Natural killer cell (primary cell): ENCODE data around the gene RDH8. TPM values are rescaled to one million over a fixed set of nuclear protein-coding genes. Genes with fewer than 3 reads are reported as not detected.

ENCODE experiments used
- ATAC-seq, 3 donors: fragments of 150-1000 bp in 2 of 3; fragments of 200-7000 bp in 1 of 3; cut with Tn5 transposase; 1 replicate in 1 of 3; 2 replicates in 2 of 3; pipeline ENCODE4 v1.10.0; 2021; ENCODE audit warnings: mild to moderate bottlenecking in 2 of 3, moderate library complexity in 2 of 3
- DNase-seq, 2 donors: peaks; one replicate each; pipeline versions ENCODE4 v3.0.0 to v3.0.0-alpha.2; 2013 to 2021; ENCODE audit warnings: mixed read lengths in 1 of 2
- H3K27ac ChIP-seq: one replicate; pipeline ENCODE4 v1.5.1; 2013; ENCODE audit warnings: mild to moderate bottlenecking, low read length
- H3K27me3 ChIP-seq: one replicate; pipeline ENCODE4 v1.6.1; 2013; ENCODE audit warnings: low read length; ENCODE audit not compliant: control insufficient read depth, insufficient read depth
- H3K36me3 ChIP-seq: one replicate; pipeline ENCODE4 v1.6.1; 2013; ENCODE audit warnings: low read length; ENCODE audit not compliant: control insufficient read depth, insufficient read depth
- H3K4me1 ChIP-seq: one replicate; pipeline ENCODE4 v1.6.1; 2013; ENCODE audit warnings: low read length; ENCODE audit not compliant: control insufficient read depth, insufficient read depth
- H3K4me3 ChIP-seq: one replicate; pipeline ENCODE4 v1.5.1; 2013; ENCODE audit warnings: low read length
- H3K9me3 ChIP-seq: one replicate; pipeline ENCODE4 v1.6.1; 2013; ENCODE audit warnings: low read length; ENCODE audit not compliant: control insufficient read depth, insufficient read depth
- H3K27ac Mint-ChIP-seq, 2 donors: one replicate each; pipeline ENCODE4 v1.8.0; 2022; ENCODE audit warnings: mild to moderate bottlenecking in 2 of 2, mixed read lengths in 2 of 2, moderate library complexity in 1 of 2
- H3K27me3 Mint-ChIP-seq, 2 donors: one replicate each; pipeline ENCODE4 v1.8.0; 2022; ENCODE audit warnings: low read depth in 2 of 2, mixed read lengths in 2 of 2
- H3K36me3 Mint-ChIP-seq: one replicate; pipeline ENCODE4 v1.8.0; 2022; ENCODE audit warnings: mixed read lengths
- H3K4me1 Mint-ChIP-seq, 2 donors: one replicate each; pipeline ENCODE4 v1.8.0; 2022; ENCODE audit warnings: mixed read lengths in 2 of 2
- H3K4me3 Mint-ChIP-seq: one replicate; pipeline ENCODE4 v1.8.0; 2022; ENCODE audit warnings: mild to moderate bottlenecking, moderate library complexity, mixed read lengths
- H3K9me3 Mint-ChIP-seq, 2 donors: one replicate each; pipeline ENCODE4 v1.8.0; 2022; ENCODE audit warnings: mixed read lengths in 2 of 2
- WGBS: methylation state at CpG from one replicate; pipeline ENCODE4 v1.1.7; 2013; ENCODE audit warnings: missing lambda C conversion rate; ENCODE audit not compliant: insufficient coverage; 5-methylcytosine and 5-hydroxymethylcytosine counted together
- intact Hi-C: fragments of 100-400 bp; cut with micrococcal nuclease; formaldehyde crosslinking; loops from one replicate; pipeline ENCODE4 v1.14.2; 2022
- total RNA-seq, 4 donors: library from RNA; stranded (reverse); fragments of 120-200 nt in 1 of 4; gene quantifications; one replicate each; pipeline versions ENCODE4 v1.2.3 to v1.2.4, GENCODE V29; 2013 to 2022
- TF ChIP-seq, protein P1 (sequence below): fragments of 200-600 bp; IDR thresholded peaks from one replicate; pipeline ENCODE4 v1.8.0; 2022; ENCODE audit warnings: antibody characterized with exemption

RDH8 gene
- total RNA-seq, 3 donors from 2014 or later (not counting 1 experiment from before 2014, with no cell fraction given): not detected

- no peak overlapping the region for H3K4me3 Mint-ChIP-seq
These were observed 26.4 kb upstream of the RDH8 start for GRCh38 chr19:9986787-9987281.

GRCh38 chr19:9989504-9989903 lies 23.8 kb upstream of the RDH8 start:
- no peak for DNase-seq
- Mint-ChIP-seq H3K4me3 (no peak overlapping the region), H3K27ac (no peak overlapping the region), H3K4me1 (no peaks in the 10 kb centered on the region), H3K9me3 (no peaks in the 10 kb centered on the region), H3K27me3 (no peaks in the 10 kb centered on the region), H3K36me3 (no peaks in the 10 kb centered on the region)
- ATAC-seq: no peak
- Histone ChIP-seq H3K9me3 (no peaks in the 10 kb centered on the region), H3K4me1 (no peaks in the 10 kb centered on the region), H3K27ac (no peak overlapping the region), H3K36me3 (no peaks in the 10 kb centered on the region), H3K4me3 (no peak overlapping the region), H3K27me3 (peaks cover 3% of the 10 kb centered on the region)
- intact Hi-C loops: no loop called here
- WGBS: 92% methylated on average over 3 of the region's 3 CpGs
- TF ChIP-seq, protein P1, sequence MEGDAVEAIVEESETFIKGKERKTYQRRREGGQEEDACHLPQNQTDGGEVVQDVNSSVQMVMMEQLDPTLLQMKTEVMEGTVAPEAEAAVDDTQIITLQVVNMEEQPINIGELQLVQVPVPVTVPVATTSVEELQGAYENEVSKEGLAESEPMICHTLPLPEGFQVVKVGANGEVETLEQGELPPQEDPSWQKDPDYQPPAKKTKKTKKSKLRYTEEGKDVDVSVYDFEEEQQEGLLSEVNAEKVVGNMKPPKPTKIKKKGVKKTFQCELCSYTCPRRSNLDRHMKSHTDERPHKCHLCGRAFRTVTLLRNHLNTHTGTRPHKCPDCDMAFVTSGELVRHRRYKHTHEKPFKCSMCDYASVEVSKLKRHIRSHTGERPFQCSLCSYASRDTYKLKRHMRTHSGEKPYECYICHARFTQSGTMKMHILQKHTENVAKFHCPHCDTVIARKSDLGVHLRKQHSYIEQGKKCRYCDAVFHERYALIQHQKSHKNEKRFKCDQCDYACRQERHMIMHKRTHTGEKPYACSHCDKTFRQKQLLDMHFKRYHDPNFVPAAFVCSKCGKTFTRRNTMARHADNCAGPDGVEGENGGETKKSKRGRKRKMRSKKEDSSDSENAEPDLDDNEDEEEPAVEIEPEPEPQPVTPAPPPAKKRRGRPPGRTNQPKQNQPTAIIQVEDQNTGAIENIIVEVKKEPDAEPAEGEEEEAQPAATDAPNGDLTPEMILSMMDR: no peak

More at GRCh38 chr19:9986787-9987281, 26.4 kb upstream of the RDH8 start:
- Histone ChIP-seq H3K4me1 (no peaks in the 10 kb centered on the region), H3K27ac (no peak overlapping the region), H3K27me3 (no peaks in the 10 kb centered on the region), H3K4me3 (no peak overlapping the region), H3K36me3 (no peaks in the 10 kb centered on the region), H3K9me3 (no peaks in the 10 kb centered on the region)
- no peak overlapping the region for H3K27ac Mint-ChIP-seq
- intact Hi-C loops: no loop called here
- ATAC-seq: no peak
- H3K9me3 Mint-ChIP-seq: no peaks in the 10 kb centered on the region
- peaks cover 0 to 3% of the 10 kb centered on the region in 2 donors for H3K27me3 Mint-ChIP-seq
- no peak for DNase-seq
- TF ChIP-seq, protein P1: no peak
- WGBS: 72% methylated on average over 8 of the region's 8 CpGs
- H3K36me3 Mint-ChIP-seq: no peaks in the 10 kb centered on the region
- no peaks in the 10 kb centered on the region for H3K4me1 Mint-ChIP-seq

DNA sequence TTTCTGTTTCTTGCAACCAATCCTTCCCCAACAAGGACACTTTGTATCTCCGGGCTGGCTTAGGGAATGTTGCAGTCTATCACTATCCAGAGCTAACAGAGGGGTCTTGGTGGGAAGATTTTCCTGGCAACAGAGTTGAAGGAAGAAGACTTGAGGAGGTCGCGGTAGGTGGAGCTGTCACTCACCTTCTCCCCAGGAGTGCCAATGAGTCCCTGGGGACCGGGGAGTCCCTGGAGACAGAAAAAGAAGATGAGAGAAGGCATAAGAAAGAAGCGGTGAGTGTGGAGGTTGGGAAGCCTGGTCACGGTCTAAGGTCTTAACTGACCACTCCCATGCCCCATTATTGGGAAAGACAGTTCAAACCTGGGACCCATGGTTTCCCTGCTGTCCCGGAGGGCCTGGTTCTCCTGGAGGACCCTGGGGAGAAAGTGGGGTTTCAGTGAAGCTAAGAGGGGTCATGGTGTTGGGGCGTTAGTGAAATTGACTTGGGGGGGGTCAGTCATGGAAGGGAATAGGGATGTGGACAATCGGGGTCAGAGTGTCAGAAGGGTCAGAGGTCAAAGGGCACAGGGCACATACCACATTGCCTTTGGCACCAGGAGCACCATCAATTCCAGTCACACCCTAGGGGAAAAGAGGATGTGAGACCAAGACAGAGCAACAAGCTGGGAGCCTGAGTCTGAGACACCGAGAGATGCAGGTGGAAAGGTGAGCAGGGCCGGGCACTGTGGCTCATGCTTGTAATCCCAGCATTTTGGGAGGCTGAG lies 21.7 kb upstream of the RDH8 start:
- Mint-ChIP-seq H3K27me3 (peaks cover 0 to under 1% of the 10 kb centered on the region in 2 donors), H3K4me1 (no peaks in the 10 kb centered on the region), H3K9me3 (no peaks in the 10 kb centered on the region), H3K27ac (no peak overlapping the region), H3K4me3 (no peak overlapping the region), H3K36me3 (no peaks in the 10 kb centered on the region)
- ATAC-seq: no peak
- intact Hi-C loops: no loop called here
- no peaks in the 10 kb centered on the region for H3K36me3 ChIP-seq
- 75% methylated on average over 10 of the region's 11 CpGs for WGBS
- H3K27me3 ChIP-seq: peaks cover 3% of the 10 kb centered on the region
- DNase-seq: no peak
- no peak overlapping the region for H3K27ac ChIP-seq
- H3K9me3 ChIP-seq: no peaks in the 10 kb centered on the region
- H3K4me1 ChIP-seq: no peaks in the 10 kb centered on the region
- TF ChIP-seq, protein P1: no peak
- no peak overlapping the region for H3K4me3 ChIP-seq
